Jurkat, Clone E6-1 (cell line): Measurements from ENCODE around the gene PDE4D.
"Not testable (repeated sequence)": the region's sequence is repeated elsewhere in the genome, so short reads cannot be mapped to it uniquely, and the experiment has no call there.

Source experiments
- DNase-seq: peaks from one replicate; pipeline ENCODE4 v3.0.0-alpha.2; 2011; ENCODE audit warnings: low read depth, low spot score
- H3K4me3 ChIP-seq: 2 replicates; pipeline ENCODE4 v1.5.1; 2011; ENCODE audit warnings: mild to moderate bottlenecking, low read length, control low read depth, moderate library complexity

Gene PDE4D

DNA sequence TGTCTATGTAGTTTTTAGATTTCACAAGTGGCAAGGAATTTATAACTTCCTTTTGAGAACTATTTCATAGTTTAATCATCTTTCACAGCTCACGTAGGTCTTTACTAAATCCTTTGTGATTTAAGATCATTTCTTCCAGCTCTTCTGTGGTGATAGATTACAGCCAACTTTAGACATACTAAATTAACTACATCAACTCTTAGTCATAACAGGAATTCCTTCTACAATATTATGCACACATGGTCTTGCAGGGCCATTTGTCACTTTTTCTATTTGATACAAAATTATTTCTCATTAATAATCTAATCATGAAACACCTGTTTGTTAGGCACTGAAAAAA, 208.4 kb downstream of the PDE4D start:
- no peak for DNase-seq
- no peak overlapping the region for H3K4me3 ChIP-seq

DNA sequence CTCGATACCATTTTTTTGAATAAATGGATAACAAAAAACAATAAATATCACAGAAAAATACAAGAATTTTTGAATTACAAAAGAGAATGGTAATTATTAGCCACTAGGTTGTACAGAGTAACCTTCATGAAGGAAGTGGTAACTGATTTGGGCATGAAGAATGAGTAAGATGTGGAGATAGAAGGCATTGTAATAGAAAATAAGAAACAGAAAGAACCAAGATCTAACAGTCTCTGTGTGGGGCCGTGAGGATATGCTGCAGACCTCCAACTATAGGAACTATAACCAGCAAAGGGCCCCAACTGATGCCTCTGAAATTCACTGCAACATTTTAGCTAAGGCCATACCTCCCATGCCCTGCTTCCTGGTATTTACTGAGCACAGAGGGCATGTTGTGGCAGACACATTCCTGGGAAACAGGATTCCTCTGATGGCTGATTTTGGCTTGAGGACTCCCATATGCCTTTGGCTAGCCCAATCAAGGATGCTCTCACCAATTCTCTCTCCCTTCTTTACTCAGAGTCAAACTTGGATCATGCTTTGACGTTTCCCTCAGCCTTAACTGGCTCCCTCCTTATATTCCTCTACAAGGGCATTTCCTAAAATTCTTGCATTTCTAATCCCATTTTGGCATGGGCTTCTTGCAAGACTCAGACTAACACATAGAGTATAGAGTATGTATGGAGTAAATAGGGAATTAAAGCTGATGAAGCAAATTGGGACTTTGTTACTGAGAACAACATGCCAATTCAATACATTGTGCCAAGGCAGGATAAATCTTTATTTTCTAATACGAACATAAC, 208.9 kb downstream of the PDE4D start:
- no peak for DNase-seq
- H3K4me3 ChIP-seq = no peak overlapping the region

DNA sequence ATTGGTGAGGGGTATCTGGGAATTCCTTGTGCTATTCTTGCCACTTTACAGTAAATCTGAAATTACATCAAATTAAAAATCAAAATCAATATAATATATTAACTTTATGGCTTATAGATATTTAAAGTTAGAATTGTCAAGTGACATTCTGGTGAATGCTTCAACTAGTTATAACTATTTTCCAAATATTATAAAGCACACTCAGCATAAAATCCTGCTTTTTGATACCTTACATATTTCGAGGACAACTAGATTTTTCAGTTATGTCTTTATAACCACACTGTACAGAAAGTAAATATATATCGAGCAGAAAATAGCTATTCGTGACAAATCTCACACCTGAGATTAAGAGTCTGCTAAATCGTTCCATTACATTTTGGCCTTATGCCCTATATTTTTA, 210.2 kb downstream of the PDE4D start:
- H3K4me3 ChIP-seq = no peak overlapping the region
- DNase-seq = no peak

DNA sequence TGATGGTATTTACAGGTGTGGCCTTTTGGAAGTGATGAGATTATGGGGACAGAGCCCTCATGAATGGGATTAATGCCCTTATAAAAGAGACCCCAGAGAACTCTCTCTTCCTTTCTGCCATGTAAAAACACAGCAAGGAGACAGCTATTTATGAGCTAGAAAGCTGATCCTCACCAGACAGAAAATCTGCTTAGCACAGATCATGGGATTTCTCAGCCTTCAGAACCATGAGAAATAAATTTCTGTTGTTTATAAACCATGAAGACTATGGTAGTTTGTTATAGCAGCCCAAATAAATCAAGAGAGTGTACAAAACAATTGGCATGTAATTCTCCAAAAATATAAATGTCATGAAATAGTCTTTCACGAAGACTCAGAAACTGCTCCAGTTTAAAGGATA, 211.0 kb downstream of the PDE4D start:
- H3K4me3 ChIP-seq = no peak overlapping the region
- no peak for DNase-seq

DNA sequence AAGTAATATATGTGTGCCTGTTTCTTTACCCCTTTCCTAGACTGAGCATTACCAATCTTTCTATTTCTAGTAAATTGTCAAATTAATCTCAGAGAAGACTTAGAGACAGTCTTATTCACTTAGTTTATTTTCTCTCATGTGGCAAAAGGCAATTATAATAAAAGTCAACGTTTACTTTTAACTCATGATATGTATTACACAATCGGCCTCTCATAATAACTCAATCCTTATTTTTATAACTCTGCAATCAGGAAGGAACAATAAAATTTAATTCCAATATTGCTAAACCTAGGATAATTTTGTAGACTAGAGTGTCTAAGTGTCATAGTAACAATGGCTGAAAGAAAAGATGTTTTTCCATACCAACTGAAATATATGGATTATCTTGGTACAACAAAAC, 214.6 kb downstream of the PDE4D start:
- DNase-seq = no peak
- no peak overlapping the region for H3K4me3 ChIP-seq

DNA sequence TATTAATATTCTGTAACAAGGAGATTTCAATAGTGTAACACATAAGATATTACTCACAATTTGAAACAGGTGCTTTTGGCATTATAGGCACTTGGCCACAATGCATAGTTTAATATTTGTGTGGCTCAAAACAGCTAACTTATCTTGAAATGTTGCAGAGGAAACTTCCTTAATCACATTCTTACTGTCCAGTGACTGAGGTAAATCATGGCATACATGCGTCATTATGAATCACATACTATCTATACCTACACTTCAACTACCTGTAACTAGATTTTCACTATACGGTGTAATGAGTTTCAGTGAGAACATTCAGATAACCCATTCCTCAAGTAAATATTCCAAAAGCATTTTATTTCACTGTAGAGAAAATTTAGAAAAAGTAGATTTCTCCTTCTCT, 218.8 kb downstream of the PDE4D start:
- no peak for DNase-seq

GRCh38 chr5:59673438-59674058, 220.0 kb downstream of the PDE4D start:
- H3K4me3 ChIP-seq = no peak overlapping the region
- DNase-seq = peak; percentile 28

More for the DNA sequence above, 218.8 kb downstream of the PDE4D start:
- H3K4me3 ChIP-seq = no peak overlapping the region

DNA sequence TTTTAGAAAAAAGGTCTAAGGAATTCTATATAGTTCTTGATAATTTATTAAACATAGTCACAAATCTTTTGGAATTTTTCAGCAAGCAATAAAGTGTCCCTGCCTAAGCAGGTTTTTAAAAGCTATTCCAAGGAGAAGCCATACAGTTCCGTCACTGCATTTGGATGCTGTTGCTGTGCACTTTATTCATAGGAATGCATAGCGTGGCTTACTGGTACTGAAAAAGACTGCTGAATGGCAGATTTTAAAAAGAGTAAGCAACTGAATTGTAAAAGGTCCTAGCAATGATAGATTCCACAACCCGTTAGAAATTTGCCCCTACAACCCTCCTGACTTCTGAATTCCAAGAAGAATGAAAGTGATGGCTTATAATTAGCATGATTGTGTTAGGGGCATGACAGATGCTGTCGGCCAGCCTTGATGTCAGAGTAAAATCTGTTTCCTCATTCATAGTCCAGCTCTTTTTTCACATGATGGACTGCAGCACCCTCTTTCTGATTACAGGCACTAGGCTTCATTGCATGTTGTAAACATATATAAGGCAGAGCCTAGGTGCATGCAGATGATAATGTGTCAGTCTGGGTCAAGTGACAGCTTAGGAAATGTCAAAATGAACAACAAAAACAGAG, 227.0 kb downstream of the PDE4D start:
- no peak overlapping the region for H3K4me3 ChIP-seq
- no peak for DNase-seq

GRCh38 chr5:59665832-59666203, 227.7 kb downstream of the PDE4D start:
- DNase-seq, H3K4me3 ChIP-seq: not testable (repeated sequence)

DNA sequence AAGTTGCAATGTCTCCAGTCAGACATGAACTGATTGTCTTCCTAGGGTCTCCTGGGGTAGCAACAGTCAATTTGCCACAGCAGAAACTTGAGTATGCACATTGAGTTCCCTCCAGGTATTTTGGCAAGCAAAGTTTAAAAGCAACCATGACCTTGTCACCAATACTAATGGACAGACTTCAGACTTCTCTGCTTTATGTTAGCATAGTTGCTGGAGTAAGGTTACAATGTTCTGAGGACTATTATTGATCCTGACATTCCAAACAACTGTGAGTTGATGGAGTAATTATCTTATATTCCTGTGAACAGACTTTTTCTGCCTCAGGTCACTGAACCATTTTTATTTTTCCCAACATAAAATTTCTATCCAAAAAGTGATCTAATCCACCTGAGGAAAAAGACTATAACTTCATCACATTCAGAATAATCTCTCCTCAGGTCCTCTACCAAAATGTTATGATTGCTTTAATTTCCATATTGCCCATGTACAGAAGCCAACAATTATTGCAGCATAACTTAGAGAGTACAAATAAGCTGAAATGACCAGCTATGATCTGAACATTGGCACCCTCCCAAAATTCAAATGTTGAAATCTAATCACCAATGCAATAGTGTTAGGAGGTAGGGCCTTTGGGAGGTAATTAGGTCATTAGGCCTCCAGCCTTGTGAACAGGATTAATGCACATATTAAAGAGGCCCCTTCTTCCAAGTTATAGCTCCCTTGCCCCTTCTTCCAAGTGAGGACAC, 228.3 kb downstream of the PDE4D start:
- no peak for DNase-seq
- no peak overlapping the region for H3K4me3 ChIP-seq

- H3K4me3 ChIP-seq = no peak overlapping the region
- DNase-seq = no peak
Measured at GRCh38 chr5:59661954-59662615, 231.4 kb downstream of the PDE4D start.

GRCh38 chr5:59661311-59661710, 232.2 kb downstream of the PDE4D start:
- no peak overlapping the region for H3K4me3 ChIP-seq
- DNase-seq = no peak

DNA sequence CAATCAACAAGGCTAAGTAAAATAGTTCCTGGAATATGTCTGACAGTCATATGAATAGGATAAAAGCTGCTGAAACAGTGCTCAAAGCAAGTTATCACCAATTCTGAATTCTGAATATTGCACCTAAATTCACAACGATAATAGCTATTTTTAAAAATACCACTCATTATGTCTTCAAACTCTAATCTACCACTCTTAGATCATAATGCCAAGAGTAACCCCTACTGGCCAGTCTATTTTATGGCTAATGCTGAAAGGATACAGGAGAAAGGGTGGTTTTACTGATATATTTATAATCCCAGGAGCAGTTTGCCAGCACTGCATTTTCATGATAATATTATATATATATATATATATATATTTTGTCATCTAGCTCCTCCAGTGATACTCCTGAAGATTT, 232.8 kb downstream of the PDE4D start:
- no peak for DNase-seq
- no peak overlapping the region for H3K4me3 ChIP-seq

GRCh38 chr5:59656351-59657254, 236.9 kb downstream of the PDE4D start:
- H3K4me3 ChIP-seq = no peak overlapping the region
- no peak for DNase-seq

DNA sequence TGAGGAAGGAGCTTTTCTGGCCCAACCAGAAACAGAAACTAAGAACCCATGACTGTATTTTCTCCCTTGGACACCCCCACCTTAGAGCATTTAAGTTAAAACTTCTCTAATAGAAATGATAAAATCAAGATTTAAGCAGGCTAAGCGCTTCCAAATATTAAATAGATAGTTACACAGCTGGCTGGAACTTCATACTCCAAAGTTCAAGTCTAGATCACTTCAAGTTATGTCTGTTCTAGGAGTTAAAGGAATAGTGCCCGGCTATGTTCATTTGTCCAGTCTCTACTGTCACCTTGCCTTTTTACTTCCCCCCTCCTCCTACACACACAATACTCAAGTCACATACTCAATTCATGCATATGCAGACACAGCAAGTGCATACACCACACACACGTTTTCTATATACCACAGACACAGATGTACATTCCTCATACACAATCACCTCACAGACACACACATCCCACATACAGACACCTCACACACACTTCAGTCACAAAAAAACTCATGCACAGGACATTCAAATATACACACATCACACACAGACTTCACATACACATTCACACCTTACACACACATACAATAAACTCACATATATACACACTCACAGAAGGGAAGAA, 237.7 kb downstream of the PDE4D start:
- H3K4me3 ChIP-seq = no peak overlapping the region
- no peak for DNase-seq

DNA sequence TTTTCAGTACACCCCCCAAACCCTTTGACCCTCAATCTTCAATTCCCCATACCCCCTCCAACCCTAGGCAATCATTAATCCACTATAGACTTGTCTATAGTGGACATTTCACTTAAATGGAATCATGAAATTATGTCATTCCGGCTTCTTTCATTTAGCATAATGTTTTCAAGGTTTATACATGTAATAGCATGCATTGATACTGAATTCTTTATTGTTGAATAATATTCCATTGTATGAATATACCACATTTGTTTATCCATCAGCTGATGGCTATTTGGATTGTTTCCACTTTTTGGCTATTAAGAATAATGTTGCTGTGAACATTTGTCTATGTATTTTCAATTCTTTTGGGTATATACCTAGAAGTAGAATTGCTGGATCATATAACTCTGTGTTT, 238.8 kb downstream of the PDE4D start:
- no peak for DNase-seq
- no peak overlapping the region for H3K4me3 ChIP-seq

DNA sequence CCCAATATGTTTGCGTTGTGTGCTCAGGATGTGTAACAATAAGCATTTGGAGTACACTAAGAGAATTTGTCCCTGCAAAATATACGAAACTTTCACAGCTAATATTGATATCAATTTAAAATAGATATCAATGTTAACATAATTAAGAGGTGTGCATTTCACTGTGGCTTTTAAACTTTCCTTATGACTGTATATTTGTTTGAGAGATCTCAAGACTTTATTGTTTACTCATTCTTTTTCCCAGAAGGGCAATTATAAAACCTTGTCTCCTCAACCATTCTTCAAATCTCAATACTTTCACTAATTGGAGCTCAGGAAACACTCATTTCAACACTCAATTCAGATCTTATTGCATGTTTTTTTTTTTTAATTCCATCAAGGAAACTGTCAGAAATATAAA, 241.1 kb downstream of the PDE4D start:
- no peak overlapping the region for H3K4me3 ChIP-seq
- no peak for DNase-seq
